Left cardiac atrium (tissue), 4 donors: ENCODE measurements around the gene FBXO48. TPM values are rescaled to one million over a fixed set of nuclear protein-coding genes. Genes with fewer than 3 reads are reported as not detected.

Experiments used
- ATAC-seq, 2 donors: fragments of 200-7000 bp; cut with Tn5 transposase; one replicate each; pipeline ENCODE4 v1.9.1; 2020; ENCODE audit warnings: mild to moderate bottlenecking in 2 of 2, moderate library complexity in 2 of 2
- DNase-seq: peaks from one replicate; pipeline ENCODE4 v3.0.0-alpha.2; 2020
- intact Hi-C, 2 donors: fragments of 100-400 bp; cut with DNase I; formaldehyde crosslinking; loops; one replicate each; pipeline versions ENCODE4 v1.14.1 to v1.15.1; 2022 to 2023
- total RNA-seq, 2 donors: library from RNA; stranded (reverse); fragmentation: NEBNext Ultra II Directional; extraction: Animal tissue kit (Norgen Biotek cat#: 25700); gene quantifications; one replicate each; pipeline ENCODE4 v1.2.1, GENCODE V29; 2021
- donor health status: DM: no; HTN: yes; CAD: no.
- donor health status: DM: no; HTN: yes; CAD: no; lungs with severe emphysema.
- donor health status: DM: yes; HTN: yes; CAD: no.
- donor health status: Dilated cardiomyopathy.

Gene FBXO48
- total RNA-seq, 2 donors from 2014 or later, result 0.60 to 1.4 TPM

DNA sequence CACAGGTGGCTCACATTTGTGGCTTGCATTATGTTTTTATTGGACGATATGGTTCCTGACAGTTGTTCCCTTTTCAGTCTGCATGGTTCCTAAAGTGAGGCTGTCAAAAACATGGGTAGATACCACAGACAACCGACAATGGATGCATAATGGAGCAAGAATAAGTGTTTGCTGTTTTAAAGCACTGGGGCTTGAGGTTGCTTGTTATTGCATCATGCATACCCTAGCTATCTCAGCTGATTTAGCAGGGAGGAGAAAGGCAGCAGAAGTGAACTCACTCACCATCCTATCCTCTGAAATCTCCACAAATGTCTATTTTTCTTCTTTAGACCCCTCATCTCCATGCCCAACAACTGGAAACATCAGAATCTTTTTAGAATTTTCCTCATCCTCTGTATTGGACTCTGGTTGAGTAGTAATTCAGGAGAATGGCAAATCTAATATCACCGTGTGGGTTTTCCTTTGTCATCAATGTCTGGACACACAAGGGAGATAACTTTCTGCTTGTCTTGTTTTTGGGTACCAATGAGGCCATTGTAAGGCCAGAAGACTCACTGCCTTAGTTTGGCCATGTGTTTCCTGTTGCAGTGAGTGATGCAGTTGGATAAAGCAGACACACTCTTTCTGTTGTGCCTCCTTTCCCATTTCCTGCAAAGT lies 46.7 kb downstream of the FBXO48 start:
- DNase-seq (no peak), ATAC-seq (no peak)
- intact Hi-C loops, result no loop called here

DNA sequence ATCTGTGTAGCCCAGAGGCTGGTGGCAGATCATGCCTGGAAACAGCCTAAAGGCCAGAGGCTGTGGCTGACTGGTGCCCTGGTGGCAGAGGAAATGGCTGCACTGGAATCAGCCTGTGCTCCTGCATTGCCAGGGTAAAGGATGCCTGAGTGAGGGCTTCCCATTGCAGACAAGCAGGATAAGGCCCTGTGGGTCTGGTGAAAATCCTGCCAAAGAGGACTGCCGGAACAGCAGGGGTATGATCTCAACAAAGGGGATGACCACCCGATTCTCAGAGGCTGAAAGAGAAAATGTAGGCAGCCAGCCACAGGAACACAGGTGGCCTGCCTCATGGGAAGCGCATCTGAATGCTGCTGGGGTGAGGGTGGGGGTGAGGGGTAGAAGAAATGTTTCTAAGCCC lies 48.2 kb downstream of the FBXO48 start:
- intact Hi-C loops, result no loop called here
- DNase-seq, result no peak
- ATAC-seq, result peak in 1 of 2 donors; percentile 34

DNA sequence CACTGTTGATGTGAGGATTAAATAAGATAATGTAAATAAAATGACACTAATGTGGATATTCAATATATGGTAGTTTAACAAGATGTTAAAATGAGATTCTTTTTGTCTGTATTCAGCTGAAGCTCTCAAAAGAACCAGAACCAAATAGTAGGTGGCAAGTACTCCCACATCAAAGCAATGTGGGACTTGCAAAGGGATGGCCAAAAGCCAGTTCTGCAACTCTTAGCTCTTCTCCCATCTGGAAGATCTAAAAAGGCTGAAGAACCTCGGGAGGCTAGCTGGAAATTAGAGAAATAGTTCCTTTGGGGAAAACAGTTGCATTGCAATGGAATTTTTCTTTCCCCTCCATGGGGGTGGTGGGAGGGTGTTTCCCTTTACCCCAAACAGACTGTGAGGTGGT lies 48.7 kb downstream of the FBXO48 start:
- ATAC-seq (peak in 1 of 2 donors; percentile 41), DNase-seq (no peak)
- intact Hi-C loops, result no loop called here

DNA sequence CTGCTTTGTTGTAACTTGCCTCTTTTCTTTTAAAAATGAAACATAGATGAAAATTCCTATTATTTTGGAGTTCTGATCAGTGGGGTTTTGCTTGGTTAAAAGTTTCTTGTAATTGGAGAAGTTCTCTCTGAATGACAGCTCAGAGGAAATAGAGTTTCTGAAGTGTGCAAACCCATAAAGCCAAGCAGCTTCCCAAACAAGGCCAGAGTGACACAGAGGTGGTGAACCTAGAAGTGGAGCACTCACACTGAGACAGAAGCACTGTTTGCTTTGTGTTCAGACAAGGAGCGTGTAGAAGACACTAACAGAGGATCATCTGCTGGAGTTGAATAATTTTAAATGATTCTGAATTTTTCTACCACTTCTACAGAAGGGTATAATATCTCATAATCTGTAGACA lies 49.2 kb downstream of the FBXO48 start:
- DNase-seq (no peak), ATAC-seq (no peak)
- intact Hi-C loops, result no loop called here

DNA sequence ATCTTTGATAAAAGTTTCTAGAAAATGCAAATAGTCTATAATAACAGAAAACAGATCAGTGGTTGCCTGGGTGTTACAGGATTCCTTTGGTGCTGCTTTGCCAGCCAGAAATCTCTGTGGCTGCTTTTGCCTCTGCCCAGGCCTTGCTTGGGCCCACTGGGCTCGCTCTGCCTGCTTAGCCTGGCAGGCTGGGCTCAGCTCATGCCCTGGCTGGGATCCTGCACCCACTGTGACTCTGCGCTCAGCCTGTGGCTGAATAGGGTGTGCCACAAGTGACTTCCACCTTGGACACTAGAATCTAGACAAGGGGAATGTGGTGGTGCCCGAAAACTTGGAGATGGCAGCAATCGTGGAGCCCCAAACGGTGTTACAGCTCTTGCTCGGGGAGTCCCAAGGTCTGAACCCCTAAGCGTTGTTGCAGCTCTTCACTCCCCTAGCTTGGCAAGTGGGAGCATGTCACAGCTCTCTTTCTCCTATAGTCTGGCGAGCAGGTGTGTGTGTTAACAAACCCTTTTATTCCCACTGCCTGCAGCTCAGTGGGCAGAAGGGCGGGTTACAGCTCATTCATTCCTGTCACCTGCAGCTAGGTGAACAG lies 50.9 kb downstream of the FBXO48 start:
- intact Hi-C loops, result no loop called here
- peak; percentile 12 for DNase-seq
- no peak for ATAC-seq

DNA sequence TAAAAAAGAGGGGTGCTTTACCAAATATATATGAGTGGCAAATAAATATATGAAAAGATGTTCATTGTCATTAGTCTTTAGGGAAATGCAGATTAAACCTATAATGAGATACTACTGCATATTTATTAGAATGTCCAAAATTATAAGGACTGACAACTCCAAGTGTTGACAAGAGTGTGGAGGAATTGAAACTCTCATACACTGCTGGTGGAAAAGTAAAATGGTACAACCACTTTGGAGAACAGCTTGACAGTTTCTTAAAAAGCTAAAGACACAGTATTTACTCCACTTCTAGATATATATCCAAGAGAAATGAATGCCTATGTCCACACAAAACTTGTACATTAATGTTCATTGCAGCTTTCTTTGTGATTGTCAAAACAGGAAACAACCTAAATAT lies 51.6 kb downstream of the FBXO48 start:
- DNase-seq, result no peak
- intact Hi-C loops, result no loop called here
- ATAC-seq, result no peak

DNA sequence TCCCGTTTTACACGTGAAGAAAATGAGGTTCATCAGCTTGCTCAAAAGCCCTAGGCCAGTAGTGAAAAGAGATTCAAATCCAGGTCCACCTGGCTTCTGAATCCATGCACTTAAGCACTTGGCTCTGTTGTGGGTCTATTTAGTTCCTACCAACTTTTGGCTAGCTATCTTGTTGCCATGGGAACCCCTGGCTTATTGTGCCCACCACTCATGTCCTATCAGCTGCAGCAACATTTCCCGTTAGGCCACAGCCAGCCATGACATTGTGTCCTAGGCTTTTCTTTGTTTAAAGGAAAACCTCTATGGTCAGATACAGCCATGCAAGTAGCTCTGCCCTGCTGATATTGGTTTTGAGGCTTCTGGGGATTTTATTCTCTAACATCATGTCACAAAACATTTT lies 52.2 kb downstream of the FBXO48 start:
- intact Hi-C loops, result no loop called here
- ATAC-seq, result peak in 1 of 2 donors; percentile 32
- DNase-seq, result peak; percentile 24

DNA sequence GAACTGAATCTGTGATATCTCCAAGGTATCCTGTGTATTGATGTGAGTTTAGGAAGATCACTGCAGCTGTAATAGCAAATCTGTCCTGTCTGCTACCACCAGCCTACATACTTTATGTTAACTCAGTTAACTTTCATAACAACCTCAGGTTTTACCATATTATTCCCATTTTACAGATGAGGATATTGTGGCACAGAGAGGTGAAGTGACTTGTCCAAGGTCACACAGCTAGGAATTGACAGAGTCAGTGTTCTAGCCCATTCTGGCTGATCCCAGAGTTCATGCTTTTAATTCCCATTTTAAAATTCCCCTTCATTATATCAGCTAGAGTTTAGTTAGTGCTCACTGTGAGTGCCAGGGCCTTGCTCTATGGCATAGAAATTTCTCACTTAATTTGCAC lies 52.6 kb downstream of the FBXO48 start:
- DNase-seq (no peak), ATAC-seq (no peak)
- intact Hi-C loops, result no loop called here

DNA sequence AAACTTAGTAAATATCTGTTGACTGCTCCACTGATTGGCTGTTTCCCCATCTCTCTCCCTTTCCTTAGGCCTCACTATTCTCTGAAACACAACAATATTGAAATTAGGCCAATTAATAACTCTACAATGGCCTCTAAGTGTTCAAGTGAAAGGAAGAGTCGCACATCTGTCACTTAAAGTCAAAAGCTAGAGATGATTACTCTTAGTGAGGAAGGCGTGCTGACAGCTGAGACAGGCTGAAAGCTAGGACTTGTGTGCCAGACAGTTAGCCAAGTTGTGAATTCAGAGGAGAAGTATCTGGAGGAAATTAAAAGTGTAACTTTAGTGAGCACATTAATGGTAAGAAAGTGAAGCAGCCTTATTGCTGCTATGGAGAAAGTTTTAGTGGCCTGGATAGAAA lies 53.6 kb downstream of the FBXO48 start:
- DNase-seq (no peak), ATAC-seq (peak in 1 of 2 donors; percentile 36)

DNA sequence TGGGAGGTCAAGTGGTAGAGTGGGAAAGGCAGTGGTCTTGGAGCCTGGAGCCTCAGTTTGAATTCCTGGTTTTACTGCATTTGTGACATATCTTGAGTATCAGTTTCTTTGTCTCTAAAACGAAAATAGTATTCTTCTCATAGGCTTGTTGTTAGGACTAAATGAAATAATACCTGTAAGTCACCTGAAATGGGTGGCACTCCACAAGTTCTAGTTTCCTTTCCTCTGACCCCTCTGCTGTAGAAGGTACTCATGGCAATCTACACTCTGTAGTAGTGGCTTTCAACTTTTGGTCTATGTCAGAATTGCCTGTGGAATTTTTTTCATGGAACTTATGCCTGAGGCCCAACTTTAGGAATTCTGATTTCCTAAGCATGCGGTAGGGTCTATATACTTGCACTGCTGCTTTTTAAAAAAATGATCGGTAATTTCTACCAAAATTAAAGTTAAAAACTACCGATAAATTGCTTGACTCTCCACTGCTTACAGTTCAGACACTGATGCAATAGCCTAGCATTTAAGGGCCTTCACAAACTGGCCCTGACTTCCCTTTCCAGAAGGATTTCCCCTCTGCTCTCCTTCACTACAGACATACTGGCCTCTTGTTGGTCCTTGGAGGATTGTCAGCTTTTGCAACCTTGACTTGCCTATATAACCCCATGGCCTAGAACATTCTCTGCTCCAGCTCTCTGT lies 54.8 kb downstream of the FBXO48 start:
- DNase-seq (no peak), ATAC-seq (peak in 1 of 2 donors; percentile 59)
- intact Hi-C loops, result no loop called here

More for the DNA sequence above, 53.6 kb downstream of the FBXO48 start:
- intact Hi-C loops, result no loop called here

DNA sequence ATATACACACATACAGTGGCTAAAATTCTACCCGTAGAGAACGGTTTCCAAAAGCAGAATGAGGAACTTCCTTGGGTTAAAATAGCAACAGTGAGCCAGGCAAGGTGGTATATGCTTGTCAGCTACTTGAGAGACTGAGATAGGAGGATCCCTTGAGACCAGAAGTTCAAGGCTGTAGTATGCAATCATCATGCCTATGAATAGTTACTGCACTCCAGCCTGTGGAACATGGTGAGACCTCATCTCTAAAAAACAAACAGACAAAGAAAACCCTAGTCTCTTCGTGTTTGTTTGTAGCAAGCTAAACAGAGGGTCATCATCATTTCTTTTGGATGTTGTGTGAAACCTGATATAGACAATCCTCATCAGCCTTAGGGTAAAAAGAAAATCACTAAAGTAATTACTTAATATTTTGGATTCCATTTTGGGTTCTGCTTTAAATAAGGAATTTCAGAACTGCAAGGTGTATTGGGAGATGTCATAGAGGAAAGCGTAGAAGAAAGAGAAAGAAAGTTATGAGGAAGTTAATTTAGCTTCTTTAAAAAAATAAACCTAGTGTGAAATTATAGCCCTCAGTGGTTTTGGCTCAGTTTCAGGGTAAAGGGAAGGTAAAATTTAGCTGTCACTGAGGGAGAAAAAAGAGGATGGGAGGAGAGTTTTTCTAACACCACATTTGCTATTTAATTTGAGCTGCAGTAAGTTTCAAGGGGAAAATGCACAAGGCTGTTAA lies 55.5 kb downstream of the FBXO48 start:
- intact Hi-C loops, result no loop called here
- no peak for DNase-seq
- peak; percentile 38 to 69 for ATAC-seq

Other genes starting within 250 kb of the FBXO48 start
- gene PPP3R1, start 214.8 kb downstream of the FBXO48 start, total RNA-seq, result 10 to 100 TPM; 37.8 to 39.3 TPM
- 10 to 100 TPM; 16.8 to 19.1 TPM for gene CNRIP1, start 147.3 kb downstream of the FBXO48 start, total RNA-seq
- gene PLEK, start 102.0 kb downstream of the FBXO48 start, total RNA-seq, result 10 to 100 TPM in 1 of 2 donors, 1 to 10 TPM in 1; 7.3 to 21.5 TPM
- 1 to 10 TPM; 4.6 to 5.5 TPM for gene APLF, start 291 bp upstream of the FBXO48 start, total RNA-seq
- gene PROKR1, start 176.3 kb upstream of the FBXO48 start, total RNA-seq, result under 1 TPM in 1 of 2 donors, not detected in 1; 0.12 TPM